ENCODE results near the gene COL4A1. TPM values are rescaled to one million over a fixed set of nuclear protein-coding genes. Genes with fewer than 3 reads are reported as not detected.

Gene COL4A1
- total RNA-seq, 2 donors from 2014 or later: 505 to 852 TPM

DNA sequence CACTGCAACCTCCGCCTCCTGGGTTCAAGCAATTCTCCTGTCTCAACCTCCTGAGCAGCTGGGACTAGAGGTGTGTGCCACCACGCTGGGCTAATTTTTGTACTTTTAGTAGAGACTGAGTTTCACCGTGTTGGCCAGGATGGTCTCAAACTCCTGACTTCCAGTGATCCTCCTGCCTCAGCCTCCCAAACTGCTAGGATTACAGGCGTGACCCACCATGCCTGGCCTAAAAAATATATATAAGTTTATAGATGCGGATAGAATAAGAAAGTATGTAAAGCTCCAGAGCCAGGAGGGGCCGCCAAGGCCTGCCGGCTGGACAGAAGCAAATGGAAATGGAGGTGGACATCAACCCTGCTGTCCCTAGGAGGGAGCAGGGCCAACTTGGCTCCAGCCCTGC is 66.0 kb downstream of the COL4A1 start:
- H3K27me3 ChIP-seq (replicated peaks; ENCODE audit: insufficient read depth): no peaks in the 10 kb centered on the region
- H3K4me3 ChIP-seq: no peak overlapping the region
- H3K4me1 ChIP-seq (ENCODE audit: control insufficient read depth in 1 of 2, low read depth in 2 of 2): peaks cover 43 to 98% of the 10 kb centered on the region in 2 donors
- H3K9me3 ChIP-seq: no peaks in the 10 kb centered on the region
- ATAC-seq (ENCODE audit: insufficient number of reproducible peaks, low FRiP score, low read depth) (no peak), DNase-seq (ENCODE audit: low spot score) (no peak)
- peak overlapping the region; percentile 51 to 79 for H3K27ac ChIP-seq
- TF ChIP-seq, protein P1, sequence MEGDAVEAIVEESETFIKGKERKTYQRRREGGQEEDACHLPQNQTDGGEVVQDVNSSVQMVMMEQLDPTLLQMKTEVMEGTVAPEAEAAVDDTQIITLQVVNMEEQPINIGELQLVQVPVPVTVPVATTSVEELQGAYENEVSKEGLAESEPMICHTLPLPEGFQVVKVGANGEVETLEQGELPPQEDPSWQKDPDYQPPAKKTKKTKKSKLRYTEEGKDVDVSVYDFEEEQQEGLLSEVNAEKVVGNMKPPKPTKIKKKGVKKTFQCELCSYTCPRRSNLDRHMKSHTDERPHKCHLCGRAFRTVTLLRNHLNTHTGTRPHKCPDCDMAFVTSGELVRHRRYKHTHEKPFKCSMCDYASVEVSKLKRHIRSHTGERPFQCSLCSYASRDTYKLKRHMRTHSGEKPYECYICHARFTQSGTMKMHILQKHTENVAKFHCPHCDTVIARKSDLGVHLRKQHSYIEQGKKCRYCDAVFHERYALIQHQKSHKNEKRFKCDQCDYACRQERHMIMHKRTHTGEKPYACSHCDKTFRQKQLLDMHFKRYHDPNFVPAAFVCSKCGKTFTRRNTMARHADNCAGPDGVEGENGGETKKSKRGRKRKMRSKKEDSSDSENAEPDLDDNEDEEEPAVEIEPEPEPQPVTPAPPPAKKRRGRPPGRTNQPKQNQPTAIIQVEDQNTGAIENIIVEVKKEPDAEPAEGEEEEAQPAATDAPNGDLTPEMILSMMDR (IDR thresholded peaks at IDR 0.05): no peak
- no peaks in the 10 kb centered on the region for H3K36me3 ChIP-seq

DNA sequence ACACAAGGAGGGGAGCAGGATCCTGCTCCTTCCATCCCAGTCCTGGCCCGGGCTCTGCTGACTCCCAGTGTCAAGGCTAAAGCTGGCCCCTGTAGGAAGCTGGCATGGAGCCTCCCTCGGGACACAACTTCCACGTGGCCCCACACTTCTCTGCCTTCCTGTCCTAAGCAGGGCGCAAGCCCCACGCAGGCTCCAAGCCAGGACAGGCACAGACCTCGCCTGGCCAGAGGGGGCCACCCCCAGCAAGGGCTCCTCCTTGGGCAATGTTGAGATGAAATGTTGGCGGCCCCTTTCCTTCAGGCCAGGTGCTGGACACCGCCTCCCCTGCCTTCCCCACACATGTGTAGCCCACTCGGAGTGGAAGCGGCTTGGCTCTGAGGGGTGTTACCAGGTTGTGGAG is 66.6 kb downstream of the COL4A1 start:
- ATAC-seq (ENCODE audit: insufficient number of reproducible peaks, low FRiP score, low read depth): no peak
- peaks cover 43 to 93% of the 10 kb centered on the region in 2 donors for H3K4me1 ChIP-seq (ENCODE audit: control insufficient read depth in 1 of 2, low read depth in 2 of 2)

DNA sequence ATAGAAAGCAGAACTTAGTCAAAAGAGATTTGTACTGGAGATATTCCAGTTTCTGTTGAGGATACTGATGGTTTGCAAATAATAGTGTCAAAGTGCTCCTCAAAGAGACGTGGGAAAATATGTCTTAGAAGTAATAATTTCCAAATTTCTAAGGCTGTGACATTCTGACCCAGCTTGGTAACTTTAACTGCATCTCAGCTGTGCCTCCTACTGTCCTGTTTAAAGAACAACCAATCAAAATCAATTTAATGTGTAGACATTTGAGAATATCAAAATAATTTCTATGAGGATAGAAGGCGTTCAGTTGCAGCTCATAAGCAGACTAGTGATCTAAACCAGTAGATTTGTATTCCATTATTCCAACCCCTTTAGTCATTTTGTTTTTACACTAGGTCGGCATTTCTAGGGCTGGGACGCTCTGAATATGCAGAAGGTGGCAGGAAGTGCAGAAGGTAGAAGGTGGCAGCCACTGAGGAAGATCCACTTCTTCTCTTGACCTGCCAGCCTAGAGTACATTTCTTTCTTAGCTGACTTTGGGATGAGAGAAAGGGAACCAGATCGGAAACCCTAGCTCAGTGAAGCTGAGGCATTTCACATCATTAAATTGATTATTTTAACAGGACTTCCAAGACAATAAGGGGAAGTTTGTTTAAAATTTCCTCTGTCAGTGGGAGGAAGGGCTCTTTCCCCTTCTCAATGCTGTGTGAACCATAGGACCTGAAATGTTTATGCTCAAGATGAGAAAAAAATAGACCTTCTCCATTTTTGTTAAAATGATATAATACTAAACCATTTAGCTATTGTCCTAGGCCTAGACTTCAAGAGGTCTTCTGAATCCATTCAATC is 67.5 kb downstream of the COL4A1 start:
- H3K36me3 ChIP-seq: no peaks in the 10 kb centered on the region
- peaks cover 37 to 89% of the 10 kb centered on the region in 2 donors for H3K4me1 ChIP-seq (ENCODE audit: control insufficient read depth in 1 of 2, low read depth in 2 of 2)
- no peak overlapping the region for H3K4me3 ChIP-seq
- no peak for ATAC-seq (ENCODE audit: insufficient number of reproducible peaks, low FRiP score, low read depth)
- no peaks in the 10 kb centered on the region for H3K27me3 ChIP-seq (replicated peaks; ENCODE audit: insufficient read depth)
- TF ChIP-seq, protein P1 (IDR thresholded peaks at IDR 0.05): no peak
- DNase-seq (ENCODE audit: low spot score): no peak
- H3K27ac ChIP-seq: peak overlapping the region; percentile 51 to 79
- H3K9me3 ChIP-seq: no peaks in the 10 kb centered on the region

More for the DNA sequence above, 66.6 kb downstream of the COL4A1 start:
- no peak for DNase-seq (ENCODE audit: low spot score)
- no peaks in the 10 kb centered on the region for H3K36me3 ChIP-seq
- H3K4me3 ChIP-seq: no peak overlapping the region
- H3K27me3 ChIP-seq (replicated peaks; ENCODE audit: insufficient read depth): no peaks in the 10 kb centered on the region
- H3K27ac ChIP-seq: peak overlapping the region; percentile 51 to 79
- H3K9me3 ChIP-seq: no peaks in the 10 kb centered on the region
- TF ChIP-seq, protein P1 (IDR thresholded peaks at IDR 0.05): no peak

DNA sequence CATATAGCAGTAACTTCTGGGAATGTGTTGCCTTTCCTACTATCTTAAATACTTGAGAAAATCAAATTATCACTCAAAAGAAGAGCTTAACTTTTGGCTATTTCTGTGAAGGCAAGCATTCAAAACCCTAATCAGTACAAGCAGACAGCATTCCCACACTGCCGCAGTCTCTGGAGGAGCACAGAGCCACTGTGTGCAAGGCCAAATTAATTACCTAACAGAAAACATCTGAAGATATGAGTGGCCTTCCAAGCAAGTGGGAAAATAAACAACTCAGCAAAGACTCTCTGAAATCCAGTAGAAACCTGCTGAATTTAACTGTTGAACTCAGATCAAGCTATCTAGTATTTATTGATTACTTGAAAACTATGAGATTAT is 68.2 kb downstream of the COL4A1 start:
- TF ChIP-seq, protein P1 (IDR thresholded peaks at IDR 0.05): no peak
- DNase-seq (ENCODE audit: low spot score) (no peak), ATAC-seq (ENCODE audit: insufficient number of reproducible peaks, low FRiP score, low read depth) (no peak)
- Histone ChIP-seq H3K27me3 (replicated peaks; ENCODE audit: insufficient read depth) (no peaks in the 10 kb centered on the region), H3K27ac (peak overlapping the region; percentile 51 to 79), H3K4me3 (no peak overlapping the region), H3K9me3 (no peaks in the 10 kb centered on the region), H3K4me1 (ENCODE audit: control insufficient read depth in 1 of 2, low read depth in 2 of 2) (peaks cover 42 to 89% of the 10 kb centered on the region in 2 donors), H3K36me3 (no peaks in the 10 kb centered on the region)

DNA sequence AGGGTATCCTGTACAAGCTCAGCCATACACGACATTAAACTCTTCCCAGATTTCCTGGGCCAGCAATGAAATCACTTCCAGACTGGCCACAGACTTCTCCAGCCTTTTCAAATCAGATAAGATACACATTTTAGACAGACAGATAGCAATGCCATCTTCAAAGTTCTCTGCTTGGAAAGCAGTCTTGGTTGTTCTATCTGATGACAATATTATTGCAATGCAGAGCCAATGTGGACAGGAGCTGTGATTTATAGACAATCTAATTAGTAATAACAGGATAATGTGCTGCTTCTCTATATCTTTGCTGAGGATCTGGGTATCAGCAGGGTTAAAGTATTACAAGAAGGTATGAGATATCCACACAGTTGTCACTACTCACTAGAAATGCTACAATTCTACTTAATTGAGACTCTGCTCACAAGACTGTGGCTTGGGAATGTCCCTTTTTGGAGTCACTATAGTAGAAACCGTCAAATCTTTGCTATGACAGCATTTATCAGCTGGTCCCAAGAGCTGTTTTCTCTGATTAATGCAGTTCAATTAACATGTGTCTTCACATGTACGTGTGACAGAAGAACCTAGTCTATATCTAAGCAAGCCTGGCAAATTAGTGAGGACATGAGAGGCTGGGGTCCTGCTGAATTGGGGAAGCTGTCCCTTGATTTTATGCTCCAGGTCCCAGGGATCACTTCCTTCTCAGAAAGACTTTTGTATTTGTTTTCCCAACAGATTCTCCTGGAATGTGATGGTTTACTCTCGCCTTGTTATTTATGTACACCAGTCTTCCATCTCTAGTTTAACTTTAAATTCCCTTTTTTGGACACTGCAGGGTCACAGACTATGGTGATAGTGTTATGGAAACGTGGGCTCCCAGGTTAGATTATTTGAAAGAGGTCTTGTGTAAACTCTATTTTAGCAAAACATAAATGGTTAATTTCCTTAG is 68.8 kb downstream of the COL4A1 start:
- no peaks in the 10 kb centered on the region for H3K27me3 ChIP-seq (replicated peaks; ENCODE audit: insufficient read depth)
- H3K36me3 ChIP-seq: no peaks in the 10 kb centered on the region
- H3K9me3 ChIP-seq: no peaks in the 10 kb centered on the region
- TF ChIP-seq, protein P1 (IDR thresholded peaks at IDR 0.05): no peak
- DNase-seq (ENCODE audit: low spot score) (no peak), ATAC-seq (ENCODE audit: insufficient number of reproducible peaks, low FRiP score, low read depth) (no peak)
- H3K4me1 ChIP-seq (ENCODE audit: control insufficient read depth in 1 of 2, low read depth in 2 of 2): peaks cover 43 to 89% of the 10 kb centered on the region in 2 donors
- H3K27ac ChIP-seq: peak overlapping the region; percentile 51 to 79
- H3K4me3 ChIP-seq: no peak overlapping the region
